ENCODE data around the gene IPO7. TPM values are rescaled to one million over a fixed set of nuclear protein-coding genes. Genes with fewer than 3 reads are reported as not detected.

The IPO7 gene
- total and polyA plus RNA-seq, 2 of the 13 experiments (the other 11 are each of a cell fraction or from before 2014, with no cell fraction given), result 59.4 to 98.4 TPM

DNA sequence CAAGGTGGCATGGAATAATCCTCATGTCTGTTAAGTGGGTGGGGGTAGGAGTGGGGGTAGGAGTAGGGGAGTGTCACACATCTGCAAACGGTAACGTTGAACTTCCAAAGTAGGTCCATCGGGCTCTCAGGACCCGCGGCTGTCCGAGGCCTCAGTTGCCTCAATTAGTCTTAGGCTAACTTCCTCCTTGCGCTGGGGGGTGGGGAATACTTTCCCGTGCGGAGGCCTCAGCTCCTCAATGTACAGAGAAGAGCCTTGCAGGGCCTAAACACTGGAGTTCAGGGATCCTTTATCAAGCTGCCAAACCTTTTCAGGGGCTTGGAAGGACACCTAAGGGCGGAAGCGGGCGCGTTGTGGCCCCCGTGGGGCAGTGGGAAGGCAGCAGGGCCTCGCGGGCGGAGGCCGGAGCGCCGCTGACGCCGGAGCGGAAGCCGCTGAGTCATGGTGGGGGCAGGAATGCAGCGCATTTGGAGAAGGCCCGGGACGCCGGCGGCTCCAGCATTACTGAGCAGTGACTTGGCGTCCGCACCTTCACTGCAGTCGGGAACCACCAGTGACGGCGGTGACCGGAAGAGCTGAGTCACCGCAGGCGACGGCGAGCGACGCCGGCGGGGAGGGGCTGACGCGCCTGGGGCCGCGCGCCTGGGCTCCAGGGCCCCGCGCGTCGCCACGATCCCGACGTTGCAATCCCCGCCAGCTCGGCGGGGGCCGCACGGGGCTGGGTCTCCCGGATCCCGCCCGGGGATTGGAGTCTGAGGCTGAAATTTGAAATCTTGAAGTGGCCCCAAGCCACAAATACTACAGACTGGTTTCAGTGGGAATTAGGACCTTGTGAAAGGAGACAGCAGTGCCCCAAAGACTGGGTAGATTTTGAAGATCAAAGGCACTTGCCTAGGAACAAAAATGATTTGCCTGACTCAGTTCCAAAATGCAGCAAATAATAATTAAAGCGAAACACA lies 20.2 kb upstream of the IPO7 start (continued):
- TF ChIP-seq KLF6 (CRISPR knock-in tag; IDR thresholded peaks at IDR 0.05) (peak; percentile 76; the same call in 1 of the 2 replicates), TCF7 (IDR thresholded peaks at IDR 0.05; ENCODE audit: low read depth) (no peak), PCBP1 (IDR thresholded peaks at IDR 0.05; ENCODE audit: borderline replicate concordance, low read depth, low read length) (no peak), HDAC1 (CRISPR knock-in tag; IDR thresholded peaks at IDR 0.05) (peak; percentile 93), HMG20A (CRISPR knock-in tag; IDR thresholded peaks at IDR 0.05; ENCODE audit: borderline replicate concordance) (peak; percentile 41; the same call in 1 of the 2 replicates), MED1 (CRISPR knock-in tag; IDR thresholded peaks at IDR 0.05) (peak; percentile 91), SMAD3 (CRISPR knock-in tag; IDR thresholded peaks at IDR 0.05) (peak; percentile 81), MIER3 (CRISPR knock-in tag; IDR thresholded peaks at IDR 0.05; ENCODE audit: borderline replicate concordance) (peak; percentile 83; the same call in 1 of the 2 replicates), SIX4 (CRISPR knock-in tag; IDR thresholded peaks at IDR 0.05) (no peak)
- TF ChIP-seq, protein P1, sequence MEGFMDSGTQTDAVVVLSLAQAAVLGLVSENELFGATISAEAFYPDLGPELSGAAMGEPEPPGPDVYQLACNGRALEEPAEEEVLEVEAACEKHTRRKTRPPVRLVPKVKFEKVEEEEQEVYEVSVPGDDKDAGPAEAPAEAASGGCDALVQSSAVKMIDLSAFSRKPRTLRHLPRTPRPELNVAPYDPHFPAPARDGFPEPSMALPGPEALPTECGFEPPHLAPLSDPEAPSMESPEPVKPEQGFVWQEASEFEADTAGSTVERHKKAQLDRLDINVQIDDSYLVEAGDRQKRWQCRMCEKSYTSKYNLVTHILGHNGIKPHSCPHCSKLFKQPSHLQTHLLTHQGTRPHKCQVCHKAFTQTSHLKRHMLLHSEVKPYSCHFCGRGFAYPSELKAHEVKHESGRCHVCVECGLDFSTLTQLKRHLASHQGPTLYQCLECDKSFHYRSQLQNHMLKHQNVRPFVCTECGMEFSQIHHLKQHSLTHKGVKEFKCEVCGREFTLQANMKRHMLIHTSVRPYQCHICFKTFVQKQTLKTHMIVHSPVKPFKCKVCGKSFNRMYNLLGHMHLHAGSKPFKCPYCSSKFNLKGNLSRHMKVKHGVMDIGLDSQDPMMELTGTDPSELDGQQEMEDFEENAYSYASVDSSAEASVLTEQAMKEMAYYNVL (CRISPR knock-in tag; IDR thresholded peaks at IDR 0.05; ENCODE audit: borderline replicate concordance), result peak; percentile 92
- TF ChIP-seq, protein P2, sequence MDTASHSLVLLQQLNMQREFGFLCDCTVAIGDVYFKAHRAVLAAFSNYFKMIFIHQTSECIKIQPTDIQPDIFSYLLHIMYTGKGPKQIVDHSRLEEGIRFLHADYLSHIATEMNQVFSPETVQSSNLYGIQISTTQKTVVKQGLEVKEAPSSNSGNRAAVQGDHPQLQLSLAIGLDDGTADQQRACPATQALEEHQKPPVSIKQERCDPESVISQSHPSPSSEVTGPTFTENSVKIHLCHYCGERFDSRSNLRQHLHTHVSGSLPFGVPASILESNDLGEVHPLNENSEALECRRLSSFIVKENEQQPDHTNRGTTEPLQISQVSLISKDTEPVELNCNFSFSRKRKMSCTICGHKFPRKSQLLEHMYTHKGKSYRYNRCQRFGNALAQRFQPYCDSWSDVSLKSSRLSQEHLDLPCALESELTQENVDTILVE (CRISPR knock-in tag; IDR thresholded peaks at IDR 0.05), result peak; percentile 98
- TF ChIP-seq, protein P3, sequence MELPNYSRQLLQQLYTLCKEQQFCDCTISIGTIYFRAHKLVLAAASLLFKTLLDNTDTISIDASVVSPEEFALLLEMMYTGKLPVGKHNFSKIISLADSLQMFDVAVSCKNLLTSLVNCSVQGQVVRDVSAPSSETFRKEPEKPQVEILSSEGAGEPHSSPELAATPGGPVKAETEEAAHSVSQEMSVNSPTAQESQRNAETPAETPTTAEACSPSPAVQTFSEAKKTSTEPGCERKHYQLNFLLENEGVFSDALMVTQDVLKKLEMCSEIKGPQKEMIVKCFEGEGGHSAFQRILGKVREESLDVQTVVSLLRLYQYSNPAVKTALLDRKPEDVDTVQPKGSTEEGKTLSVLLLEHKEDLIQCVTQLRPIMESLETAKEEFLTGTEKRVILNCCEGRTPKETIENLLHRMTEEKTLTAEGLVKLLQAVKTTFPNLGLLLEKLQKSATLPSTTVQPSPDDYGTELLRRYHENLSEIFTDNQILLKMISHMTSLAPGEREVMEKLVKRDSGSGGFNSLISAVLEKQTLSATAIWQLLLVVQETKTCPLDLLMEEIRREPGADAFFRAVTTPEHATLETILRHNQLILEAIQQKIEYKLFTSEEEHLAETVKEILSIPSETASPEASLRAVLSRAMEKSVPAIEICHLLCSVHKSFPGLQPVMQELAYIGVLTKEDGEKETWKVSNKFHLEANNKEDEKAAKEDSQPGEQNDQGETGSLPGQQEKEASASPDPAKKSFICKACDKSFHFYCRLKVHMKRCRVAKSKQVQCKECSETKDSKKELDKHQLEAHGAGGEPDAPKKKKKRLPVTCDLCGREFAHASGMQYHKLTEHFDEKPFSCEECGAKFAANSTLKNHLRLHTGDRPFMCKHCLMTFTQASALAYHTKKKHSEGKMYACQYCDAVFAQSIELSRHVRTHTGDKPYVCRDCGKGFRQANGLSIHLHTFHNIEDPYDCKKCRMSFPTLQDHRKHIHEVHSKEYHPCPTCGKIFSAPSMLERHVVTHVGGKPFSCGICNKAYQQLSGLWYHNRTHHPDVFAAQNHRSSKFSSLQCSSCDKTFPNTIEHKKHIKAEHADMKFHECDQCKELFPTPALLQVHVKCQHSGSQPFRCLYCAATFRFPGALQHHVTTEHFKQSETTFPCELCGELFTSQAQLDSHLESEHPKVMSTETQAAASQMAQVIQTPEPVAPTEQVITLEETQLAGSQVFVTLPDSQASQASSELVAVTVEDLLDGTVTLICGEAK (IDR thresholded peaks at IDR 0.05), result no peak
- TF ChIP-seq, protein P3 (CRISPR knock-in tag; IDR thresholded peaks at IDR 0.05), result peak; percentile 85

All from HepG2 (cell line).